HCT116 (cell line): ENCODE data around the gene CXCR2.

Source experiments
- CEBPB ChIP-seq: IDR thresholded peaks from 2 replicates; pipeline ENCODE4 v1.6.1; 2012; ENCODE audit warnings: low read depth
- EGR1 ChIP-seq: IDR thresholded peaks from 2 replicates; pipeline ENCODE4 v1.6.1; 2012; ENCODE audit warnings: low read depth
- JUND ChIP-seq: IDR thresholded peaks from 2 replicates; pipeline ENCODE4 v1.6.1; 2012
- POLR2A ChIP-seq: IDR thresholded peaks from 2 replicates; pipeline ENCODE4 v1.7.0; 2011; ENCODE audit warnings: borderline replicate concordance; ENCODE audit not compliant: insufficient read depth, insufficient read length; ENCODE audit errors: extremely low read depth
- POLR2AphosphoS5 ChIP-seq: IDR thresholded peaks from 2 replicates; pipeline ENCODE4 v1.6.1; 2011; ENCODE audit warnings: mild to moderate bottlenecking, low read depth, low read length, moderate library complexity
- YY1 ChIP-seq: IDR thresholded peaks from 2 replicates; pipeline ENCODE4 v1.6.1; 2011; ENCODE audit warnings: low read length, low read depth, moderate library complexity, mild to moderate bottlenecking; ENCODE audit not compliant: insufficient replicate concordance; ENCODE audit errors: extremely low read depth
- ZNF274 ChIP-seq: fragments of 200-500 bp; sonication (Bioruptor generic); IDR thresholded peaks from 2 replicates; pipeline ENCODE4 v1.6.1; 2014; ENCODE audit warnings: mild to moderate bottlenecking, low read depth, low read length, inconsistent platforms
- TF ChIP-seq, protein P1 (sequence below), 3 experiments: fragments of 200-600 bp in 1 of 3; sonication (generic) in 1 of 3; IDR thresholded peaks in 2 of 3; conservative IDR thresholded peaks in 1 of 3; 2 replicates each; pipeline ENCODE4 v1.5.1; 2012 to 2017; ENCODE audit warnings: low read depth in 2 of 3, low read length in 2 of 3, antibody characterized with exemption in 1 of 3, borderline replicate concordance in 1 of 3, control low read depth in 1 of 3, mild to moderate bottlenecking in 1 of 3, mixed read lengths in 1 of 3, mixed run types in 1 of 3, moderate library complexity in 1 of 3; ENCODE audit not compliant: insufficient read depth in 1 of 3
- TF ChIP-seq, protein P2 (sequence below): IDR thresholded peaks from 2 replicates; pipeline ENCODE4 v1.6.1; 2012

DNA sequence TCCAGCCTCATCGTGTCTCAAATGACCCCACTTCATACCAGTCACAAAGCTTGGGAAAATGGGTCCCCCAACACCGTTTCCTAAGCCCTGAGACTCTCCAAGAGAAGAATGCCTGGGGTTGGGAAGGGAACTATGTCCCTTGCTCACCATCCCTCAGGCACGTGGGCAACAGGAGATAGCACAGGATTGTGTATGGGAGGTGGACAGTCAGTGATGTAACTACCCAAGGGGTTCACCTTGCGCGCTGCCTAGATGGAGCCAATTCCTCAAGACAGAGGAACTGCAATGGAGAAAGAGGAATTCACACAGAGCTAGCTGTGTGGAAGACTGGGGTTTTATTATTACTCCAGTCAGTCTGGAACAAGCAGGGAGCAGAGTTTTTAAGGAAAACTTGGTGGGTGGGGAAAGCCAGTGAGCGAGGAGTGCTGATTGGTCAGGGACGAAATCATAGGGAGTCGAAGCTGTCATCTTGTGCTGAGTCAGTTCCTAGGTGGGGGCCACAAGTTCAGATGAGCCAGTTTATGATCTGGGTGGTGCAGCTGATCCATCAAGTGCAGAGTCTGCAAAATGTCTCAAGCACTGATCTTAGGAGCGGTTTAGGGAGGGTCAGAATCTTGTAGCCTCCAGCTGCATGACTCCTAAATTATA is 54.8 kb downstream of the CXCR2 start:
- TF ChIP-seq ZNF274 (no peak), POLR2AphosphoS5 (no peak), JUND (no peak), EGR1 (no peak), CEBPB (no peak), YY1 (no peak), POLR2A (no peak)
- TF ChIP-seq, protein P1, sequence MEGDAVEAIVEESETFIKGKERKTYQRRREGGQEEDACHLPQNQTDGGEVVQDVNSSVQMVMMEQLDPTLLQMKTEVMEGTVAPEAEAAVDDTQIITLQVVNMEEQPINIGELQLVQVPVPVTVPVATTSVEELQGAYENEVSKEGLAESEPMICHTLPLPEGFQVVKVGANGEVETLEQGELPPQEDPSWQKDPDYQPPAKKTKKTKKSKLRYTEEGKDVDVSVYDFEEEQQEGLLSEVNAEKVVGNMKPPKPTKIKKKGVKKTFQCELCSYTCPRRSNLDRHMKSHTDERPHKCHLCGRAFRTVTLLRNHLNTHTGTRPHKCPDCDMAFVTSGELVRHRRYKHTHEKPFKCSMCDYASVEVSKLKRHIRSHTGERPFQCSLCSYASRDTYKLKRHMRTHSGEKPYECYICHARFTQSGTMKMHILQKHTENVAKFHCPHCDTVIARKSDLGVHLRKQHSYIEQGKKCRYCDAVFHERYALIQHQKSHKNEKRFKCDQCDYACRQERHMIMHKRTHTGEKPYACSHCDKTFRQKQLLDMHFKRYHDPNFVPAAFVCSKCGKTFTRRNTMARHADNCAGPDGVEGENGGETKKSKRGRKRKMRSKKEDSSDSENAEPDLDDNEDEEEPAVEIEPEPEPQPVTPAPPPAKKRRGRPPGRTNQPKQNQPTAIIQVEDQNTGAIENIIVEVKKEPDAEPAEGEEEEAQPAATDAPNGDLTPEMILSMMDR (IDR thresholded peaks at IDR 0.05 in 2 of 3, conservative IDR thresholded peaks at IDR 0.05 in 1 of 3; ENCODE audit: borderline replicate concordance in 1 of 3, insufficient read depth in 1 of 3, low read depth in 2 of 3, low read length in 2 of 3): no peak
- TF ChIP-seq, protein P2, sequence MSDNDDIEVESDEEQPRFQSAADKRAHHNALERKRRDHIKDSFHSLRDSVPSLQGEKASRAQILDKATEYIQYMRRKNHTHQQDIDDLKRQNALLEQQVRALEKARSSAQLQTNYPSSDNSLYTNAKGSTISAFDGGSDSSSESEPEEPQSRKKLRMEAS: no peak
